Measurements from ENCODE around the gene FBXO31. TPM values are rescaled to one million over a fixed set of nuclear protein-coding genes. Genes with fewer than 3 reads are reported as not detected.

Gene FBXO31
- total and polyA plus RNA-seq, 7 donors = 15.0 to 120 (median 86.7) TPM

GRCh38 chr16:87350681-87351319, 32.8 kb downstream of the FBXO31 start:
- 77 to 84% methylated on average over 23 of the region's 23 CpGs for WGBS, 2 donors
- Histone ChIP-seq H3K36me3 (peaks cover 10 to 44% (median 11%) of the 10 kb centered on the region in 4 donors), H3K9me3 (no peaks in the 10 kb centered on the region), H3K4me1 (peaks cover 0 to 17% (median 14%) of the 10 kb centered on the region in 4 donors), H3K27ac (peak overlapping the region in 1 of 4 donors; percentile 8), H3K27me3 (no peaks in the 10 kb centered on the region), H3K4me3 (no peak overlapping the region)
- no peak for TF ChIP-seq POLR2AphosphoS5 (IDR thresholded peaks at IDR 0.05)
- no peak for TF ChIP-seq POLR2A (IDR thresholded peaks at IDR 0.05)
- TF ChIP-seq CTCF (IDR thresholded peaks at IDR 0.05) = no peak
- no peak for TF ChIP-seq EP300 (IDR thresholded peaks at IDR 0.05)
- intact Hi-C loops (cut with DNase I) = no loop called here
- no peak for DNase-seq

GRCh38 chr16:87350031-87350430, 33.5 kb downstream of the FBXO31 start:
- H3K4me1 ChIP-seq = peaks cover 0 to 17% (median 16%) of the 10 kb centered on the region in 4 donors
- H3K27me3 ChIP-seq = no peaks in the 10 kb centered on the region
- intact Hi-C loops (cut with DNase I) = no loop called here
- no peak for DNase-seq
- TF ChIP-seq EP300 (IDR thresholded peaks at IDR 0.05) (no peak), CTCF (IDR thresholded peaks at IDR 0.05) (no peak), POLR2AphosphoS5 (IDR thresholded peaks at IDR 0.05) (no peak), POLR2A (IDR thresholded peaks at IDR 0.05) (no peak)
- 92 to 94% methylated on average over 8 of the region's 8 CpGs for WGBS, 2 donors
- H3K4me3 ChIP-seq = no peak overlapping the region
- peaks cover 10 to 48% (median 13%) of the 10 kb centered on the region in 4 donors for H3K36me3 ChIP-seq
- no peak overlapping the region for H3K27ac ChIP-seq
- H3K9me3 ChIP-seq = no peaks in the 10 kb centered on the region

- H3K27me3 ChIP-seq = no peaks in the 10 kb centered on the region
- 94 to 96% methylated on average over 13 of the region's 13 CpGs for WGBS, 2 donors
- H3K4me1 ChIP-seq = peaks cover 0 to 23% (median 16%) of the 10 kb centered on the region in 4 donors
- intact Hi-C loops (cut with DNase I) = no loop called here
- H3K36me3 ChIP-seq = peaks cover 12 to 46% (median 20%) of the 10 kb centered on the region in 4 donors
- no peak for DNase-seq
- no peak overlapping the region for H3K27ac ChIP-seq
- no peak overlapping the region for H3K4me3 ChIP-seq
- TF ChIP-seq POLR2A (IDR thresholded peaks at IDR 0.05) (no peak), CTCF (IDR thresholded peaks at IDR 0.05) (no peak), EP300 (IDR thresholded peaks at IDR 0.05) (no peak), POLR2AphosphoS5 (IDR thresholded peaks at IDR 0.05) (no peak)
- H3K9me3 ChIP-seq = no peaks in the 10 kb centered on the region
These were observed 34.9 kb downstream of the FBXO31 start for GRCh38 chr16:87348616-87349157.

GRCh38 chr16:87347932-87348615, 35.5 kb downstream of the FBXO31 start:
- Histone ChIP-seq H3K4me1 (peaks cover 0 to 23% (median 16%) of the 10 kb centered on the region in 4 donors), H3K4me3 (no peak overlapping the region), H3K27me3 (no peaks in the 10 kb centered on the region), H3K9me3 (no peaks in the 10 kb centered on the region), H3K36me3 (peaks cover 13 to 46% (median 27%) of the 10 kb centered on the region in 4 donors), H3K27ac (no peak overlapping the region)
- intact Hi-C loops (cut with DNase I) = no loop called here
- TF ChIP-seq CTCF (IDR thresholded peaks at IDR 0.05) = no peak
- TF ChIP-seq EP300 (IDR thresholded peaks at IDR 0.05) = no peak
- no peak for TF ChIP-seq POLR2AphosphoS5 (IDR thresholded peaks at IDR 0.05)
- no peak for TF ChIP-seq POLR2A (IDR thresholded peaks at IDR 0.05)
- no peak for DNase-seq
- WGBS, 2 donors = 95 to 96% methylated on average over 13 of the region's 13 CpGs

All from sigmoid colon (tissue), 7 donors.